KMS-11 (cell line): ENCODE results near the gene NPC1.

Experiments
- H2AFZ ChIP-seq: fragments of 200-600 bp; sonication (generic); 2 replicates; pipeline ENCODE4 v1.6.1; 2016; ENCODE audit warnings: antibody characterized with exemption, mixed run types, low read depth
- H3K27ac ChIP-seq: fragments of 200-600 bp; sonication (generic); 2 replicates; pipeline ENCODE4 v1.6.1; 2016; ENCODE audit warnings: mild to moderate bottlenecking, mixed run types
- H3K27me3 ChIP-seq: fragments of 200-600 bp; sonication (generic); 2 replicates; pipeline ENCODE4 v1.6.1; 2017; ENCODE audit warnings: mild to moderate bottlenecking, low read depth, mixed run types, moderate library complexity; ENCODE audit not compliant: insufficient read depth
- H3K36me3 ChIP-seq: fragments of 200-600 bp; sonication (generic); 2 replicates; pipeline ENCODE4 v1.6.1; 2017; ENCODE audit warnings: mild to moderate bottlenecking, mixed run types; ENCODE audit not compliant: insufficient read depth
- H3K4me1 ChIP-seq: fragments of 200-600 bp; sonication (generic); 2 replicates; pipeline ENCODE4 v1.6.1; 2016; ENCODE audit warnings: mild to moderate bottlenecking, low read depth, mixed run types; ENCODE audit not compliant: poor library complexity, severe bottlenecking
- H3K4me2 ChIP-seq: fragments of 200-600 bp; sonication (generic); 2 replicates; pipeline ENCODE4 v1.7.0; 2016; ENCODE audit warnings: mild to moderate bottlenecking, mixed run types
- H3K4me3 ChIP-seq: fragments of 200-600 bp; sonication (generic); IDR thresholded peaks from 2 replicates; pipeline ENCODE4 v1.6.1; 2017; ENCODE audit warnings: low read depth, low read length, mixed read lengths; ENCODE audit not compliant: insufficient read depth
- H3K79me2 ChIP-seq: fragments of 200-600 bp; sonication (generic); 2 replicates; pipeline ENCODE4 v1.6.1; 2016; ENCODE audit warnings: low read depth, mixed run types; ENCODE audit not compliant: insufficient read depth
- H3K9ac ChIP-seq: fragments of 200-600 bp; sonication (generic); 2 replicates; pipeline ENCODE4 v1.6.1; 2016; ENCODE audit warnings: mild to moderate bottlenecking, mixed run types
- H4K20me1 ChIP-seq: fragments of 200-600 bp; sonication (generic); 2 replicates; pipeline ENCODE4 v1.6.1; 2016; ENCODE audit warnings: mild to moderate bottlenecking, mixed run types; ENCODE audit not compliant: insufficient read depth
- TF ChIP-seq, protein P1 (sequence below): fragments of 200-600 bp; sonication (generic); conservative IDR thresholded peaks from 2 replicates; pipeline ENCODE4 v1.6.1; 2017; ENCODE audit warnings: low read depth, mild to moderate bottlenecking, antibody characterized with exemption, low read length, moderate library complexity, mixed read lengths

NPC1 gene

GRCh38 chr18:23503963-23504344 is 82.4 kb downstream of the NPC1 start:
- H3K9ac ChIP-seq: peak overlapping the region; percentile 52; the same call in 1 of the 2 replicates
- peak overlapping the region; percentile 80 for H3K4me2 ChIP-seq
- TF ChIP-seq, protein P1, sequence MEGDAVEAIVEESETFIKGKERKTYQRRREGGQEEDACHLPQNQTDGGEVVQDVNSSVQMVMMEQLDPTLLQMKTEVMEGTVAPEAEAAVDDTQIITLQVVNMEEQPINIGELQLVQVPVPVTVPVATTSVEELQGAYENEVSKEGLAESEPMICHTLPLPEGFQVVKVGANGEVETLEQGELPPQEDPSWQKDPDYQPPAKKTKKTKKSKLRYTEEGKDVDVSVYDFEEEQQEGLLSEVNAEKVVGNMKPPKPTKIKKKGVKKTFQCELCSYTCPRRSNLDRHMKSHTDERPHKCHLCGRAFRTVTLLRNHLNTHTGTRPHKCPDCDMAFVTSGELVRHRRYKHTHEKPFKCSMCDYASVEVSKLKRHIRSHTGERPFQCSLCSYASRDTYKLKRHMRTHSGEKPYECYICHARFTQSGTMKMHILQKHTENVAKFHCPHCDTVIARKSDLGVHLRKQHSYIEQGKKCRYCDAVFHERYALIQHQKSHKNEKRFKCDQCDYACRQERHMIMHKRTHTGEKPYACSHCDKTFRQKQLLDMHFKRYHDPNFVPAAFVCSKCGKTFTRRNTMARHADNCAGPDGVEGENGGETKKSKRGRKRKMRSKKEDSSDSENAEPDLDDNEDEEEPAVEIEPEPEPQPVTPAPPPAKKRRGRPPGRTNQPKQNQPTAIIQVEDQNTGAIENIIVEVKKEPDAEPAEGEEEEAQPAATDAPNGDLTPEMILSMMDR: no peak
- no peak overlapping the region for H3K4me3 ChIP-seq
- H3K27ac ChIP-seq: no peak overlapping the region
- H2AFZ ChIP-seq: peak overlapping the region; percentile 88
- no peaks in the 10 kb centered on the region for H4K20me1 ChIP-seq
- H3K27me3 ChIP-seq: no peaks in the 10 kb centered on the region
- peaks cover 31% of the 10 kb centered on the region for H3K4me1 ChIP-seq
- peaks cover 23% of the 10 kb centered on the region; the same call in 1 of the 2 replicates for H3K79me2 ChIP-seq
- H3K36me3 ChIP-seq: 0 out of 2 replicates have a peak, but pooled peaks cover 6% of the 10 kb centered on the region

GRCh38 chr18:23503038-23503962 is 83.0 kb downstream of the NPC1 start, which contains the start of gene RMC1:
RMC1 (plus strand) TSS chr18:23503511; CDS start chr18:23503619, 108 bp downstream.
- no peak within 1 kb of the TSS for H3K4me3 ChIP-seq
- H3K36me3 ChIP-seq: 0 out of 2 replicates have a peak, but pooled peaks cover 6% of the 10 kb centered on the region
- H3K79me2 ChIP-seq: peaks cover 23% of the 10 kb centered on the region; the same call in 1 of the 2 replicates
- peak within 1 kb of the TSS; percentile 87 for H3K9ac ChIP-seq
- TF ChIP-seq, protein P1: no peak
- H3K27me3 ChIP-seq: no peaks in the 10 kb centered on the region
- H4K20me1 ChIP-seq: no peaks in the 10 kb centered on the region
- H3K4me2 ChIP-seq: peak within 1 kb of the TSS; percentile 80
- peak within 1 kb of the TSS; percentile 72 for H3K27ac ChIP-seq
- peak within 1 kb of the TSS; percentile 88 for H2AFZ ChIP-seq
- H3K4me1 ChIP-seq: peaks cover 32% of the 10 kb centered on the region

DNA sequence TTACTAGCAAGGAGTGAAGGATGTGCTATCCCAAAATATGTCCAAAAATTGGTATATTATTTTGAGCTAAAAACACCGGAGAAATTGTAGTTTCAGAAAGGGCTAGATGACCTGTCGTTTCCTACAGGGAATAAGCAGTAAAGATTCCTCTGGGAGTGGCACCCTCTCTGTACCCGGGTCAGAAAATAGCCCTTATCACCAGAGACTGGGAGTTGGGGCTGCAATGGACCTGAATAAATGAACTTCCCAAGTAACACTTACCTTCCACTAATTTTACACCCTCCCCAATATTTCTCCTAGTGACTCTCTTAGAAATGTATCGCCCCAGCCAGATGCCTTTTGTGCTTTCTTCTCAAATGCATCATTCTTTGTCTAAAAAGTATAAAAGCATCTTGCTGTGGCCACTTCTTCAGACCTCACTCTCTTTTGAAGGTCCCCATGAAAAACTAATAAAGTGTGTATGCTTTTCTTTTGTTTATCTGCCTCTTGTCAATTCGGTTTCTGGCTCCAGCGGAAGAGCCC is 83.7 kb downstream of the NPC1 start:
- Histone ChIP-seq H4K20me1 (no peaks in the 10 kb centered on the region), H3K4me2 (peak overlapping the region; percentile 52), H3K27me3 (no peaks in the 10 kb centered on the region), H3K36me3 (0 out of 2 replicates have a peak, but pooled peaks cover 3% of the 10 kb centered on the region), H3K4me3 (no peak overlapping the region), H3K27ac (peak overlapping the region; percentile 72), H3K79me2 (peaks cover 23% of the 10 kb centered on the region; the same call in 1 of the 2 replicates), H3K4me1 (peaks cover 25% of the 10 kb centered on the region), H2AFZ (peak overlapping the region; percentile 88), H3K9ac (peak overlapping the region; percentile 87)
- TF ChIP-seq, protein P1: no peak

DNA sequence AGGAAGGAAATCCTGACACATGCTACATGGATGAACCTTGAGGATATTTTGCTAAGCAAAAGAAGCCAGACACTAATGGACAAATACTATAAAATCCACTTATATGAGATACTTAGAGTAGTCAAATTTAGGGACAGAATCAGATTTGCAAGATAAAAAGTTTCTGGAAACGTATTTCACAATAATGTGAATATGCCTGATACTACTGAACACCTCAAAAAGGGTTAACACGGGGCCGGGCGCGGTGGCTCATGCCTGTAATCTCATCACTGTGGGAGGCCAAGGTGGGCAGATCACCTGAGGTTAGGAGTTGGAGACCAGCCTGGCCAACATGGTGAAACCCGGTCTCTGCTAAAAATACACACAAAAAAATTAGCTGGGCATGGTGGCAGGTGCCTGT is 84.7 kb downstream of the NPC1 start:
- H3K4me1 ChIP-seq: peaks cover 21% of the 10 kb centered on the region
- no peaks in the 10 kb centered on the region for H3K27me3 ChIP-seq
- H3K27ac ChIP-seq: no peak overlapping the region
- no peaks in the 10 kb centered on the region for H4K20me1 ChIP-seq
- H3K36me3 ChIP-seq: no peaks in the 10 kb centered on the region
- H3K4me3 ChIP-seq: no peak overlapping the region
- H3K79me2 ChIP-seq: peaks cover 23% of the 10 kb centered on the region; the same call in 1 of the 2 replicates
- no peak overlapping the region for H3K4me2 ChIP-seq
- TF ChIP-seq, protein P1: no peak
- H3K9ac ChIP-seq: no peak overlapping the region
- H2AFZ ChIP-seq: peak overlapping the region; percentile 88; the same call in 1 of the 2 replicates
